ENCODE data around the gene SLC2A9.

GRCh38 chr4:9825049-9825448 is 196.2 kb downstream of the SLC2A9 start:
- no peak for TF ChIP-seq POLR2A (IDR thresholded peaks at IDR 0.05)
- TF ChIP-seq, protein P1, sequence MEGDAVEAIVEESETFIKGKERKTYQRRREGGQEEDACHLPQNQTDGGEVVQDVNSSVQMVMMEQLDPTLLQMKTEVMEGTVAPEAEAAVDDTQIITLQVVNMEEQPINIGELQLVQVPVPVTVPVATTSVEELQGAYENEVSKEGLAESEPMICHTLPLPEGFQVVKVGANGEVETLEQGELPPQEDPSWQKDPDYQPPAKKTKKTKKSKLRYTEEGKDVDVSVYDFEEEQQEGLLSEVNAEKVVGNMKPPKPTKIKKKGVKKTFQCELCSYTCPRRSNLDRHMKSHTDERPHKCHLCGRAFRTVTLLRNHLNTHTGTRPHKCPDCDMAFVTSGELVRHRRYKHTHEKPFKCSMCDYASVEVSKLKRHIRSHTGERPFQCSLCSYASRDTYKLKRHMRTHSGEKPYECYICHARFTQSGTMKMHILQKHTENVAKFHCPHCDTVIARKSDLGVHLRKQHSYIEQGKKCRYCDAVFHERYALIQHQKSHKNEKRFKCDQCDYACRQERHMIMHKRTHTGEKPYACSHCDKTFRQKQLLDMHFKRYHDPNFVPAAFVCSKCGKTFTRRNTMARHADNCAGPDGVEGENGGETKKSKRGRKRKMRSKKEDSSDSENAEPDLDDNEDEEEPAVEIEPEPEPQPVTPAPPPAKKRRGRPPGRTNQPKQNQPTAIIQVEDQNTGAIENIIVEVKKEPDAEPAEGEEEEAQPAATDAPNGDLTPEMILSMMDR (IDR thresholded peaks at IDR 0.05 in 4 of 5, conservative IDR thresholded peaks at IDR 0.05 in 1 of 5) = no peak

Data from gastrocnemius medialis (tissue), 4 donors.